Testis (tissue), 2 donors: ENCODE measurements around the gene ARHGAP12.

Experiments
- CTCF ChIP-seq, 3 experiments: fragments of 450-650 bp in 2 of 3; fragments of 200-600 bp in 1 of 3; sonication (generic) in 1 of 3; IDR thresholded peaks; one replicate each; pipeline ENCODE4 v1.5.1; 2016 to 2019; ENCODE audit warnings: antibody characterized with exemption in 3 of 3, mild to moderate bottlenecking in 2 of 3, moderate library complexity in 1 of 3
- POLR2A ChIP-seq: fragments of 450-650 bp; IDR thresholded peaks from one replicate; pipeline ENCODE4 v1.6.1; 2017; ENCODE audit warnings: antibody characterized with exemption, mild to moderate bottlenecking, moderate library complexity

GRCh38 chr10:31948021-31948420 is 19.4 kb upstream of the ARHGAP12 start:
- no peak for TF ChIP-seq CTCF (IDR thresholded peaks at IDR 0.05)
- TF ChIP-seq POLR2A, result no peak
